HG03342 (cell line): ENCODE data around the gene ATP10B.

Experiments used
- ATAC-seq: cut with Tn5 transposase; IDR thresholded peaks from one replicate; pipeline ENCODE4 v1.9.1; 2021; ENCODE audit warnings: mild to moderate bottlenecking, moderate library complexity; ENCODE audit not compliant: unreplicated experiment

Gene ATP10B

GRCh38 chr5:160573318-160573717, 278.7 kb downstream of the ATP10B start:
- ATAC-seq, result no peak

GRCh38 chr5:160567031-160567705, 284.8 kb downstream of the ATP10B start:
- ATAC-seq, result no peak

GRCh38 chr5:160565376-160565775, 286.6 kb downstream of the ATP10B start:
- ATAC-seq, result no peak

GRCh38 chr5:160556846-160557245, 295.2 kb downstream of the ATP10B start:
- no peak for ATAC-seq

- ATAC-seq, result no peak
Measured at GRCh38 chr5:160555971-160556631, 295.9 kb downstream of the ATP10B start.

- ATAC-seq, result no peak
Measured at GRCh38 chr5:160555581-160555970, 296.4 kb downstream of the ATP10B start.

GRCh38 chr5:160550075-160550474, 301.9 kb downstream of the ATP10B start:
- ATAC-seq, result no peak

- ATAC-seq, result no peak
Measured at GRCh38 chr5:160548949-160549645, 302.9 kb downstream of the ATP10B start.

GRCh38 chr5:160547872-160548271, 304.1 kb downstream of the ATP10B start:
- ATAC-seq, result no peak

GRCh38 chr5:160547061-160547460, 304.9 kb downstream of the ATP10B start:
- no peak for ATAC-seq

GRCh38 chr5:160545832-160546231, 306.2 kb downstream of the ATP10B start:
- ATAC-seq, result no peak

- no peak for ATAC-seq
Measured at GRCh38 chr5:160543395-160543794, 308.6 kb downstream of the ATP10B start.

GRCh38 chr5:160542840-160543239, 309.2 kb downstream of the ATP10B start:
- ATAC-seq, result no peak

- no peak for ATAC-seq
Measured at GRCh38 chr5:160542281-160542680, 309.7 kb downstream of the ATP10B start.

GRCh38 chr5:160539431-160539830, 312.6 kb downstream of the ATP10B start:
- peak; percentile 59 for ATAC-seq

- ATAC-seq, result no peak
Measured at GRCh38 chr5:160537940-160538339, 314.1 kb downstream of the ATP10B start.

- no peak for ATAC-seq
Measured at GRCh38 chr5:160537116-160537515, 314.9 kb downstream of the ATP10B start.

GRCh38 chr5:160534914-160535313, 317.1 kb downstream of the ATP10B start:
- no peak for ATAC-seq

- ATAC-seq, result no peak
Measured at GRCh38 chr5:160534125-160534524, 317.9 kb downstream of the ATP10B start.

GRCh38 chr5:160525471-160526261, 326.3 kb downstream of the ATP10B start:
- ATAC-seq, result no peak

- no peak for ATAC-seq
Measured at GRCh38 chr5:160524827-160525226, 327.2 kb downstream of the ATP10B start.
